Osteoblast (primary cell): ENCODE data around the gene TRAPPC1. TPM values are rescaled to one million over a fixed set of nuclear protein-coding genes. Genes with fewer than 3 reads are reported as not detected.

Experiments
- DNase-seq: peaks from one replicate; pipeline ENCODE4 v3.0.0; 2011; ENCODE audit warnings: low spot score, mixed read lengths; ENCODE audit not compliant: insufficient read length; ENCODE audit errors: missing footprints
- H2AFZ ChIP-seq: 2 replicates; pipeline ENCODE4 v1.6.0; 2011; ENCODE audit warnings: mild to moderate bottlenecking, low read length
- H3K27ac ChIP-seq: 2 replicates; pipeline ENCODE4 v1.5.1; 2011; ENCODE audit warnings: mild to moderate bottlenecking, low read depth, low read length, moderate library complexity
- H3K27me3 ChIP-seq: 2 replicates; pipeline ENCODE4 v1.6.0; 2012; ENCODE audit warnings: mild to moderate bottlenecking, control low read depth, inconsistent platforms, low read length, moderate library complexity; ENCODE audit not compliant: insufficient read depth
- H3K36me3 ChIP-seq: 2 replicates; pipeline ENCODE4 v1.5.1; 2011; ENCODE audit warnings: mild to moderate bottlenecking, low read length, control low read depth, moderate library complexity; ENCODE audit not compliant: insufficient read depth
- H3K4me1 ChIP-seq: 2 replicates; pipeline ENCODE4 v1.5.1; 2011; ENCODE audit warnings: mild to moderate bottlenecking, low read length, control low read depth, moderate library complexity; ENCODE audit not compliant: insufficient read depth
- H3K4me2 ChIP-seq: 2 replicates; pipeline ENCODE4 v1.6.0; 2011; ENCODE audit warnings: mild to moderate bottlenecking, low read length; ENCODE audit not compliant: insufficient read depth
- H3K4me3 ChIP-seq: fragments of 200-600 bp; sonication (generic); 3 replicates; pipeline ENCODE4 v1.5.1; 2012; ENCODE audit warnings: mild to moderate bottlenecking, low read length, inconsistent platforms; ENCODE audit not compliant: insufficient read depth
- H3K79me2 ChIP-seq: 2 replicates; pipeline ENCODE4 v1.6.0; 2012; ENCODE audit warnings: mild to moderate bottlenecking, low read length, control low read depth, inconsistent platforms; ENCODE audit not compliant: insufficient read depth
- H3K9me3 ChIP-seq: 2 replicates; pipeline ENCODE4 v1.5.1; 2011; ENCODE audit warnings: low read depth, low read length, control low read depth
- H4K20me1 ChIP-seq: 2 replicates; pipeline ENCODE4 v1.6.0; 2012; ENCODE audit warnings: mild to moderate bottlenecking, low read length, control low read depth; ENCODE audit not compliant: insufficient read depth
- total RNA-seq: library from RNA; depleted of rRNA; stranded (reverse); fragments of >200 nt; gene quantifications from 2 replicates; pipeline ENCODE4 v1.2.3, GENCODE V29; 2012
- TF ChIP-seq, protein P1 (sequence below): IDR thresholded peaks from 2 replicates; pipeline ENCODE4 v1.5.1; 2011; ENCODE audit warnings: mild to moderate bottlenecking, low read depth, low read length, moderate library complexity; ENCODE audit errors: extremely low read depth

TRAPPC1 gene
- total RNA-seq, 1 donor: 26.1 TPM

DNA sequence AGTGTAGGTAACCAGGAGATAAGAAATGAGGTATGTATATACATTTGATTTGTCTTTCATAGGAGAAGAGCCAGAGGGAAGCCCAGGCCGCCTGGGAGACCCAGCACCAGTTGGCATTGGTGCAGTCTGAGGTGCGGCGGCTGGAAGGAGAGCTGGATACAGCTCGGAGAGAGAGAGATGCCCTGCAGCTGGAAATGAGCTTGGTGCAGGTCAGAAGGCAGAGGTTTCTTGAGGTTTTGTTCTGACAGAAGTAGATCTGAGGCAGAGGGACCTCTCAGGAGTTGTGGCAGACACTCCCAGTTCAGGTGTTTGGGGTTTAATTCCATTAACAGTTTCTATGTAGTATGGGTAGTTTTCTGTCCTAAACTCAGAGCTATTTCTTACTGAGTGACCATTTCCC lies 8.3 kb upstream of the TRAPPC1 start:
- H3K36me3 ChIP-seq: peaks cover 65% of the 10 kb centered on the region
- no peak overlapping the region for H3K4me2 ChIP-seq
- H3K4me1 ChIP-seq: no peaks in the 10 kb centered on the region
- no peaks in the 10 kb centered on the region for H4K20me1 ChIP-seq
- H3K79me2 ChIP-seq: peaks cover 10% of the 10 kb centered on the region
- H3K27me3 ChIP-seq: no peaks in the 10 kb centered on the region
- no peaks in the 10 kb centered on the region for H3K9me3 ChIP-seq
- TF ChIP-seq, protein P1, sequence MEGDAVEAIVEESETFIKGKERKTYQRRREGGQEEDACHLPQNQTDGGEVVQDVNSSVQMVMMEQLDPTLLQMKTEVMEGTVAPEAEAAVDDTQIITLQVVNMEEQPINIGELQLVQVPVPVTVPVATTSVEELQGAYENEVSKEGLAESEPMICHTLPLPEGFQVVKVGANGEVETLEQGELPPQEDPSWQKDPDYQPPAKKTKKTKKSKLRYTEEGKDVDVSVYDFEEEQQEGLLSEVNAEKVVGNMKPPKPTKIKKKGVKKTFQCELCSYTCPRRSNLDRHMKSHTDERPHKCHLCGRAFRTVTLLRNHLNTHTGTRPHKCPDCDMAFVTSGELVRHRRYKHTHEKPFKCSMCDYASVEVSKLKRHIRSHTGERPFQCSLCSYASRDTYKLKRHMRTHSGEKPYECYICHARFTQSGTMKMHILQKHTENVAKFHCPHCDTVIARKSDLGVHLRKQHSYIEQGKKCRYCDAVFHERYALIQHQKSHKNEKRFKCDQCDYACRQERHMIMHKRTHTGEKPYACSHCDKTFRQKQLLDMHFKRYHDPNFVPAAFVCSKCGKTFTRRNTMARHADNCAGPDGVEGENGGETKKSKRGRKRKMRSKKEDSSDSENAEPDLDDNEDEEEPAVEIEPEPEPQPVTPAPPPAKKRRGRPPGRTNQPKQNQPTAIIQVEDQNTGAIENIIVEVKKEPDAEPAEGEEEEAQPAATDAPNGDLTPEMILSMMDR: no peak
- H2AFZ ChIP-seq: no peak overlapping the region
- H3K4me3 ChIP-seq: no peak overlapping the region
- DNase-seq: no peak
- no peak overlapping the region for H3K27ac ChIP-seq

DNA sequence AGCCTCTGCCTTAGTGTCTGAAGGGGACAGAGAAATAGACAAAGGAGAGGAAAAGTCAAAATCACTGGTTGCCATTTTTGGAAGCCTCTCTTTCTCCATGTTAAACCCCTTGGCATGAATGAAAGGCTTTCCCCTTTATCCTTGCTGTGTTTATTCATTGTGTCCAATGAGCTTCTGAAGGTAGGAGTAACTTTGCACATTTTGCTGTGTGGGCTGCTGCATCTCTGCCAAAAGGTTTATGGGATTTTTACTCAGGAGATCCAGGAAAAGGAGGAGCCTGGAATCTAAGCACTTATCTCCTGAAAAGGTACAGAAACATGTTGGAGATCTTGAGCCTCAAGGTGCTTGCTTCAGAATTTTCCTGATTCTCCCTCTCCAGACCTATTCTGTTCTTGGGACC lies 4.1 kb upstream of the TRAPPC1 start:
- H2AFZ ChIP-seq: no peak overlapping the region
- H4K20me1 ChIP-seq: peaks cover 2% of the 10 kb centered on the region
- no peak overlapping the region for H3K4me3 ChIP-seq
- peaks cover 27% of the 10 kb centered on the region for H3K4me1 ChIP-seq
- TF ChIP-seq, protein P1: no peak
- H3K27me3 ChIP-seq: no peaks in the 10 kb centered on the region
- H3K27ac ChIP-seq: no peak overlapping the region
- DNase-seq: no peak
- no peaks in the 10 kb centered on the region for H3K9me3 ChIP-seq
- H3K79me2 ChIP-seq: peaks cover 49% of the 10 kb centered on the region
- H3K36me3 ChIP-seq: peaks cover 52% of the 10 kb centered on the region
- no peak overlapping the region for H3K4me2 ChIP-seq

DNA sequence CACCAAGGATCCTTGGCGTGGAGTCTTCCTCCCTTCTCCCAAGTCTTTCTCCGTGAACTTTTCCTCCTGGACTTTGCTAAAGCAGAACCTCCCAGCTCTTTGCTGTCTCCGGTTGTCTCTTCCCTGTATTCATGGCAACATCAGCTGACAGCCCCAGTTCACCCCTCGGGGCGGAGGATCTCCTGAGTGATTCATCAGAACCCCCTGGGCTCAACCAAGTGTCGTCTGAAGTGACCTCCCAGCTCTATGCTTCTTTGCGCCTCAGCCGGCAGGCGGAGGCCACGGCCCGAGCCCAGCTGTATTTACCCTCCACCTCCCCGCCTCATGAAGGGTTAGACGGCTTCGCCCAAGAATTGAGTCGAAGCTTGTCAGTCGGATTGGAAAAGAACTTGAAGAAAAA lies 1.2 kb upstream of the TRAPPC1 start:
- TF ChIP-seq, protein P1: peak; percentile 26
- peak; percentile 95 for DNase-seq
- peaks cover 54% of the 10 kb centered on the region for H3K79me2 ChIP-seq
- H3K27me3 ChIP-seq: no peaks in the 10 kb centered on the region
- H3K4me1 ChIP-seq: peaks cover 32% of the 10 kb centered on the region
- H3K27ac ChIP-seq: peak overlapping the region; percentile 89
- H2AFZ ChIP-seq: peak overlapping the region; percentile 100
- peak overlapping the region; percentile 99 for H3K4me2 ChIP-seq
- peak overlapping the region; percentile 99 for H3K4me3 ChIP-seq
- H3K9me3 ChIP-seq: no peaks in the 10 kb centered on the region
- H4K20me1 ChIP-seq: peaks cover 2% of the 10 kb centered on the region
- H3K36me3 ChIP-seq: peaks cover 27% of the 10 kb centered on the region

DNA sequence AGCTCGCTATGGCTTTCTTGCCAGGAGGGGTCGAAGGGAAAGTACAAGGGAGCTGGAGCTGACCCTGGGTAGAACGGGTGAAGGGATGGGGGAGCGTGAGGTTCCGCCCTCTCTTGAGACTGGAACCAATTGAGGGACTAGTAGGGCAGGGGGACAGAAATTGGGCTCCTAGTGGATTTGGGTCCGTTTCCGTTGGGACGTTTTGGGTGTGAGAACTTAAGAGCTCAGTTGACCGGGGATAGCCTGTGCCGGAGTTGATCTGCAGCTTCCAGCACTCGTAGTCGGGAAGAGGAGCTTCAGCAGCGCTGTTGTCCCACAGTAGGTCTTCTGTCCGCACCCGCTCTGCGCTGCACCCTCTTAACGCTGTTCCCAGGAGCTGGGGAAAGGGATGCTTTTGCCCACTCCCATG lies 741 bp upstream of the TRAPPC1 start:
- H3K79me2 ChIP-seq: peaks cover 54% of the 10 kb centered on the region
- H3K4me3 ChIP-seq: peak overlapping the region; percentile 99
- TF ChIP-seq, protein P1: no peak
- DNase-seq: peak; percentile 88
- H3K36me3 ChIP-seq: peaks cover 26% of the 10 kb centered on the region
- no peaks in the 10 kb centered on the region for H3K27me3 ChIP-seq
- no peaks in the 10 kb centered on the region for H3K9me3 ChIP-seq
- peaks cover 32% of the 10 kb centered on the region for H3K4me1 ChIP-seq
- H3K4me2 ChIP-seq: peak overlapping the region; percentile 99
- peak overlapping the region; percentile 89 for H3K27ac ChIP-seq
- H2AFZ ChIP-seq: peak overlapping the region; percentile 100
- H4K20me1 ChIP-seq: peaks cover 2% of the 10 kb centered on the region
